GM12878 (cell line): Measurements from ENCODE around the gene PALLD. TPM values are rescaled to one million over a fixed set of nuclear protein-coding genes. Genes with fewer than 3 reads are reported as not detected.

ENCODE experiments used
- ATAC-seq: fragments of 200-7000 bp; cut with Tn5 transposase; 3 replicates; pipeline ENCODE4 v1.9.1; 2020; ENCODE audit warnings: mild to moderate bottlenecking, moderate library complexity
- BruUV-seq: library from RNA; stranded (reverse); fragments of 400-500 nt; replicated peaks from 2 replicates; lab custom pipeline; 2021; lab: Mats Ljungman, UMichigan
- CTCF ChIA-PET: fragments of 300-600 bp; sonication (Branson Sonifier 250); formaldehyde crosslinking; extraction: SDS; loops from one replicate; lab custom pipeline; 2021; ENCODE audit warnings: inconsistent platforms; lab: Yijun Ruan, JAX
- POLR2A ChIA-PET: fragments of 350-600 bp; formaldehyde crosslinking; extraction: SDS; loops from one replicate; lab custom pipeline; 2021; ENCODE audit warnings: inconsistent platforms; lab: Charles Lee
- RAD21 ChIA-PET: fragments of 300-600 bp; sonication (Branson Sonifier 250); formaldehyde crosslinking; loops from one replicate; lab custom pipeline; 2023; ENCODE audit warnings: antibody characterized with exemption; ENCODE audit not compliant: unreplicated experiment; lab: Charles Lee
- SMC1A ChIA-PET: fragments of 300-600 bp; sonication (Branson Sonifier 250); formaldehyde crosslinking; loops from one replicate; lab custom pipeline; 2023; ENCODE audit not compliant: unreplicated experiment, uncharacterized antibody; lab: Charles Lee
- DNase-seq: peaks from one replicate; pipeline ENCODE4 v3.0.0-alpha.2; 2011; ENCODE audit warnings: low read depth, low spot score
- FAIRE-seq: peaks from 3 replicates; lab custom pipeline; 2011; peaks lifted over from hg19 to GRCh38; lab: Jason Lieb, UNC
- H2AFZ ChIP-seq: 2 replicates; pipeline ENCODE4 v1.6.0; 2011; ENCODE audit warnings: low read depth, low read length, control low read depth; ENCODE audit not compliant: control insufficient read depth
- H3K27ac ChIP-seq: 2 replicates; pipeline ENCODE4 v1.5.1; 2011; ENCODE audit warnings: control low read depth; ENCODE audit not compliant: control insufficient read depth, insufficient read depth
- H3K27me3 ChIP-seq, 2 experiments: replicated peaks in 1 of 2; 2 replicates each; pipeline versions ENCODE4 v1.6.0 to v1.6.1; 2011; ENCODE audit warnings: low read length in 1 of 2; ENCODE audit not compliant: control insufficient read depth in 2 of 2, insufficient read depth in 2 of 2
- H3K36me3 ChIP-seq, 2 experiments: 2 replicates each; pipeline ENCODE4 v1.5.1; 2011; ENCODE audit warnings: low read length in 1 of 2; ENCODE audit not compliant: control insufficient read depth in 2 of 2, insufficient read depth in 2 of 2
- H3K4me1 ChIP-seq: 2 replicates; pipeline ENCODE4 v1.6.1; 2011; ENCODE audit warnings: mild to moderate bottlenecking, low read length, moderate library complexity, mixed read lengths; ENCODE audit not compliant: control insufficient read depth, insufficient read depth
- H3K4me2 ChIP-seq: 2 replicates; pipeline ENCODE4 v1.6.0; 2011; ENCODE audit warnings: control low read depth; ENCODE audit not compliant: control insufficient read depth, insufficient read depth
- H3K4me3 ChIP-seq: fragments of 200-600 bp; sonication (generic); 2 replicates; pipeline ENCODE4 v1.5.1; 2016
- H3K79me2 ChIP-seq: 2 replicates; pipeline ENCODE4 v1.6.0; 2011; ENCODE audit warnings: low read length; ENCODE audit not compliant: control insufficient read depth, insufficient read depth
- H3K9ac ChIP-seq: 2 replicates; pipeline ENCODE4 v1.8.0; 2011; ENCODE audit warnings: low read length, control low read depth, mixed read lengths; ENCODE audit not compliant: control insufficient read depth, insufficient read depth
- H3K9me3 ChIP-seq: replicated peaks from 3 replicates; pipeline ENCODE4 v1.5.1; 2011; ENCODE audit warnings: mild to moderate bottlenecking, low read length; ENCODE audit not compliant: control insufficient read depth, insufficient read depth
- H4K20me1 ChIP-seq: 2 replicates; pipeline ENCODE4 v1.6.0; 2011; ENCODE audit not compliant: control insufficient read depth, insufficient read depth
- HCFC1 ChIP-seq: fragments of 150-350 bp; IDR thresholded peaks from 2 replicates; pipeline ENCODE4 v1.6.1; 2014; ENCODE audit warnings: low read length
- HDGF ChIP-seq: fragments of 450-650 bp; IDR thresholded peaks from 2 replicates; pipeline ENCODE4 v1.6.1; 2016; ENCODE audit warnings: antibody characterized with exemption
- PAX5 ChIP-seq: IDR thresholded peaks from 2 replicates; pipeline ENCODE4 v1.6.1; 2011; ENCODE audit warnings: low read depth, low read length, borderline replicate concordance
- RBBP5 ChIP-seq: fragments of 200-600 bp; sonication (generic); conservative IDR thresholded peaks from 2 replicates; pipeline ENCODE4 v1.6.1; 2016
- SUPT20H ChIP-seq: IDR thresholded peaks from 2 replicates; pipeline ENCODE4 v1.6.1; 2011; ENCODE audit warnings: low read depth, mild to moderate bottlenecking, low read length, moderate library complexity, borderline replicate concordance; ENCODE audit not compliant: control insufficient read depth
- ZBED1 ChIP-seq: IDR thresholded peaks from 2 replicates; pipeline ENCODE4 v1.6.1; 2016; ENCODE audit warnings: borderline replicate concordance
- ZNF217 ChIP-seq: fragments of 450-650 bp; IDR thresholded peaks from 2 replicates; pipeline ENCODE4 v1.6.1; 2017; ENCODE audit warnings: antibody characterized with exemption, mild to moderate bottlenecking
- WGBS: methylation state at CpG from one replicate; pipeline ENCODE4 v1.1.6; 2016; ENCODE audit warnings: low lambda C conversion rate; ENCODE audit not compliant: insufficient replicate concordance, insufficient coverage; ENCODE audit errors: missing lambda C conversion rate; 5-methylcytosine and 5-hydroxymethylcytosine counted together
- in situ Hi-C: fragments of 300-500 bp; cut with MboI; formaldehyde crosslinking; loops from 9 replicates; pipeline ENCODE4 v1.14.3; 2018; ENCODE audit warnings: mixed read lengths
- intact Hi-C: fragments of 100-400 bp; cut with micrococcal nuclease; formaldehyde crosslinking; loops from one replicate; pipeline ENCODE4 v1.14.2; 2022; ENCODE audit not compliant: unreplicated experiment
- polyA plus RNA-seq, 11 experiments: library from polyadenylated mRNA; depleted of rRNA in 4 of 11; unstranded in 6 of 11; stranded (reverse) in 5 of 11; fragments of >200 nt; fragmentation: Nextera tagmentation in 4 of 11; fragmentation: Illumina TruSeq in 1 of 11; extraction: Ambion mirVana in 4 of 11; extraction: Trizol in 1 of 11; gene quantifications; 1 replicate in 1 of 11; 2 replicates in 10 of 11; pipeline versions ENCODE4 v1.2.1 to v1.2.3, GENCODE V29; 2011 to 2016; ENCODE audit warnings: inconsistent platforms in 2 of 11, missing spikeins in 2 of 11, low read depth in 1 of 11
- total RNA-seq, 4 experiments: library from RNA; depleted of rRNA in 3 of 4; stranded (reverse); fragments of >200 nt in 3 of 4; fragmentation: Illumina TruSeq in 1 of 4; extraction: Trizol in 1 of 4; gene quantifications; 2 replicates each; pipeline versions ENCODE4 v1.2.1 to v1.2.3, GENCODE V29; 2013 to 2021

The PALLD gene
- total and polyA plus RNA-seq, 10 of the 15 experiments (the other 5 are each of a cell fraction or from before 2014, with no cell fraction given) = 1.0 to 7.7 (median 1.7) TPM

GRCh38 chr4:168691631-168692369 lies 194.9 kb downstream of the PALLD start:
- ChIA-PET CTCF (interaction anchor here (1.3 to 1.6 kb wide), 2 partner anchors 9 to 39 kb away, joined by 4 to 6 read pairs; no protein-coding TSS in a partner anchor), POLR2A (interaction anchor here (0.7 kb wide), 1 partner anchor 9 kb away, joined by 3 read pairs; no protein-coding TSS in a partner anchor), SMC1A (interaction anchor here (0.9 to 2.0 kb wide), 4 partner anchors 10 to 105 kb away, joined by 3 to 7 read pairs (median 4); no protein-coding TSS in a partner anchor), RAD21 (interaction anchor here (1.0 to 1.4 kb wide), 2 partner anchors 9 to 19 kb away, joined by 3 to 4 read pairs; no protein-coding TSS in a partner anchor)
- FAIRE-seq (no peak), DNase-seq (no peak), ATAC-seq (peak; percentile 28; the same call in 1 of the 3 replicates)
- WGBS = 20% methylated on average over 6 of the region's 6 CpGs
- H3K79me2 ChIP-seq = no peaks in the 10 kb centered on the region
- TF ChIP-seq SUPT20H (no peak), HDGF (no peak), ZBED1 (no peak), HCFC1 (no peak), ZNF217 (no peak), PAX5 (no peak), RBBP5 (no peak)
- H3K27me3 ChIP-seq = no peaks in the 10 kb centered on the region
- H4K20me1 ChIP-seq = no peaks in the 10 kb centered on the region
- no peak overlapping the region for H3K4me3 ChIP-seq
- H3K4me1 ChIP-seq = no peaks in the 10 kb centered on the region
- no peaks in the 10 kb centered on the region for H3K9me3 ChIP-seq
- in situ Hi-C loops = no loop called here
- H3K36me3 ChIP-seq = no peaks in the 10 kb centered on the region
- no peak overlapping the region for H3K9ac ChIP-seq
- no TSS peak for BruUV-seq
- H3K27ac ChIP-seq = no peak overlapping the region
- no peak overlapping the region for H3K4me2 ChIP-seq
- intact Hi-C loops = no loop called here
- no peak overlapping the region for H2AFZ ChIP-seq
